H4 (cell line): ENCODE data around the gene ZRANB2. TPM values are rescaled to one million over a fixed set of nuclear protein-coding genes. Genes with fewer than 3 reads are reported as not detected.

Experiments used
- DNase-seq: peaks from one replicate; pipeline ENCODE4 v3.0.0-alpha.2; 2015; ENCODE audit warnings: low spot score
- total RNA-seq: library from RNA; depleted of rRNA; stranded (reverse); fragments of >200 nt; shearing (Covaris generic); gene quantifications from 2 replicates; pipeline ENCODE4 v1.2.3, GENCODE V29; 2014

The ZRANB2 gene
- total RNA-seq, 1 experiment from 2014 or later = 22.9 TPM

DNA sequence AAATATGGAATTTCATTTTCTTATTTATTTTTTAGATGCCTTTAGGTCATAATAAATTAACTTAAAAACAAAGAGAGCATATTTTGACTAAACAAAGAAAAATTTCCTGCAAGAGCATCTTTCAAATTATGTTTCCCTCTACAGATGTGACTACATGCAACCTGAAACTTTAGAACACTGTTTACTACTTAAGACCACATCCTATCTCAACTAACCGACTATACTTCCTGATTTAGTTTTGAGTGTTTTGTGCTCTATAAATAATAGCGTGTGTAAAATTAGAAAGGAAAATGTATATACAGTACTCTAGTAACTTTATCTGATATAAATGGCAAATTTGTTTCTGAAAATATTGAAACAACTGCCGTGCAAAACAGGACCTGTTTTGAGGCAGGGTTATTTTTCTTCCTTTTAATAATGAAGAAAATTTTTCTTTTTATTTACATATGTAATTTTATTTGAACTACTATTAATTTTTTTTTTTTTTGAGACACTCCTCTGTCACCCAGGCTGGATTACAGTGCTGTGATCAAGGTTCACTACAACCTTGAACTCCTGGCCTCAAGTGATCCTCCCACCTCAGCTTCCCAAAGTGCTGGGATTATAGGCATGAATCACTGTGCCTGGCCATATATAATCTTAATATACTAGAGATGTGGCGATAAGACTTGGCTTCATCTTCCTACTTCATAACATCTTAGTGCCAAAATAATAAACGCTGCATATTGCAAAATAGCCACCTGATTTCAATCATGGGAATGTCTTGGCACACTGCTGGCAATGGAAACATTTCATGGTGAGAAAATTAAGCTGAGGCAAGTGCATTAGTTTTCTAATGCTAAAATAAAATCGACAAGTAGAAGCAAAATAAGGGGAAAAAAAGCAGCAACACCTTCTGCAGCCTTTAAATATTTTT is 12.3 kb downstream of the ZRANB2 start:
- DNase-seq = no peak

- DNase-seq = no peak
Observed at GRCh38 chr1:71054791-71055190, 26.0 kb downstream of the ZRANB2 start.

GRCh38 chr1:71054281-71054731 is 26.5 kb downstream of the ZRANB2 start:
- no peak for DNase-seq

GRCh38 chr1:71053758-71054157 is 27.1 kb downstream of the ZRANB2 start:
- DNase-seq = no peak

- DNase-seq = no peak
Observed at GRCh38 chr1:71053146-71053545, 27.7 kb downstream of the ZRANB2 start.

GRCh38 chr1:71049951-71050598 is 30.8 kb downstream of the ZRANB2 start:
- DNase-seq = peak; percentile 80

GRCh38 chr1:71047635-71048607 is 32.9 kb downstream of the ZRANB2 start, which contains the start of gene PTGER3:
TSS of gene PTGER3 (minus strand) at chr1:71047816. CDS start at chr1:71047577, 239 bp downstream.
- DNase-seq = peak; percentile 37

- no peak for DNase-seq
Observed at GRCh38 chr1:71046891-71047634, 33.8 kb downstream of the ZRANB2 start.

DNA sequence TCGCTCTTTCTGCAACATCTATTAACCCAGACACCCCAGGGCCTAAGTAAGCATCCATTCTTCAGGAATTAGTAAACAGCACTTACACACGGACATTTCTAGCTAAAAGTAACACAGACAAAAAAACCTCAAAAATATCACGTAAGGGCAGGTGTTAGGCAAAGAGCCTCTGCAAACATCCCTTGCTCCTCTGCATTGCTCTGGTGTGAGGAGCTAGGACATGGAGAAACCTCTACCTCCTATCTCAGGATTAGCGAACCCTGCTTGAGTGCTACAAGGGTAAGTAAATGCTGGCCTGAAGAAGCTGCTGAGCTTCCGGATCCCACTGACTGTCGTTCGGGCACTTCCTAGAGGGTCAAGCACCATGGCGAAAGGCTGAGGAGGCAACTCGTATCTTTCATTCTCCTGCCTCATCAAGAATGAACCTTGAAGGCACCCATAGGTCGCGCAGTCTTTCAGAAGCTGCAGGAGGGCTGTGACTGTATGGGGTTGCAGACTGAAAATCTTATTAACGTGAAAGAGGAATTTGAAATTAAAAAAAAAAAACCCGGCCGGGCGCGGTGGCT is 35.3 kb downstream of the ZRANB2 start:
- DNase-seq = no peak

DNA sequence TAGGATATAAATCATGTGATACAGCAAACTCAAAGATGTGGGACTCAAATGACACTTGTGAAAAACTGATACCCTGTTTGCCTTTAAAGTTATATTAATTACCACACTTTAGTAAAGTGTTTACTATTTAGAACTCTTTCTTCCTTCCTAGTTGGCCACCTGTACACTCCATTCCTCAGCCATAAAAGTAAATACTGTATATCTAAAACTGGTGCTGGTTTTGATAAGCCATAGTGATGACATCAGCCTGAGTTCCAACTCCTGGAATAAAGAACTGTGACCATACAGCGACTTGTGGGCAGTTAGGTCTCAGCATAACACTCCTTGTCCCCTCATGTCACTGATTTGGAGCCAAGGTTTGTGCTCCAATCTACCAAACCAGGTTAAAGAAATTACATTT is 36.0 kb downstream of the ZRANB2 start:
- no peak for DNase-seq

- no peak for DNase-seq
Observed at GRCh38 chr1:71043065-71043464, 37.8 kb downstream of the ZRANB2 start.

- DNase-seq = no peak
Observed at GRCh38 chr1:71041806-71042205, 39.0 kb downstream of the ZRANB2 start.

DNA sequence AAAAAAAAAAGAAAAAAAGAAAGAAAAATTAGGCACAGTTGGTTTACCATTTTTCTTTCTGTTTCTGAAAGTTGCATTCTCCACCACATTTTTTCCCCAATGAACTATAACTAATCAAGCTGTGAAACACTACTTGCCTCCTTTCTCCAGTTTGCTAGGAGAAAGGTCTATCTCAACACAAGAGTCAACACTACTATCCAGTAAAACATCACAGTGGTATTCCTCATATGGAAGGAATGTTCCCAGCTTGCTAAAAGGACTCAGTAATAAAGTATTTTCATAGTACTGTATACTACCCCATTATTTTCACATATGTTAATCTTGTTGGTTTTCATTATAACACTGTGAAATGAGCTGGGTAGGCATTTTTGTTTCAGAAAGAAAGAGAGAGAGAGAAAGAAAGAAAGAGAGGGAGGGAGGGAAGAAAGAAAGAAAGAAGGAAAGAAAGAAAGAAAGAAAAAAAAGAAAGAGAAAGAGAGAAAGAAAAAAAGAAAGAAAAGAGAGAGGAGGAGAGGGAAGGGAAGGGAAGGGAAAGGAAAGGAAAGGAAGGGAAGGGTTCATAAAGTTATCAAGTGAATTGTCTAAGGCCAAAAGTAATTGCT is 41.1 kb downstream of the ZRANB2 start:
- no peak for DNase-seq

DNA sequence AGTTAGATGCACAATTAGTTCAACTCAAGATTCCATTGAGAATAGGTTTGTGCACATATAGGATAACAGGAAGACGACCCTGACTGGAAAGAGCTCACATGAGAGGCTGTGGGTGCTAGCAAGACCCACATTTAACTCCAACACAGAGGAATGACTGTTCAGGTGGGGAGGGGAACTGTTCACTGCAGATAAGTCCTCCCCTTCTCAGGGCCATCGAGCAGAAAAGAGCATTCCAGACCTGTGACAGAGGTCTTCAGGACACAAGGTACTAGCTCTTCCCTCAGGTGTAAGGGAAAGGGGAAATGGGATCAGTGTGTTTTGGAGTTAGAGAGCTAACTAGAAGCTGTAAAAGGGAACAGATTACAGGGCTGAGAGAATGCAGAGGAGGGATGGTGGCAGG is 41.9 kb downstream of the ZRANB2 start:
- DNase-seq = no peak

DNA sequence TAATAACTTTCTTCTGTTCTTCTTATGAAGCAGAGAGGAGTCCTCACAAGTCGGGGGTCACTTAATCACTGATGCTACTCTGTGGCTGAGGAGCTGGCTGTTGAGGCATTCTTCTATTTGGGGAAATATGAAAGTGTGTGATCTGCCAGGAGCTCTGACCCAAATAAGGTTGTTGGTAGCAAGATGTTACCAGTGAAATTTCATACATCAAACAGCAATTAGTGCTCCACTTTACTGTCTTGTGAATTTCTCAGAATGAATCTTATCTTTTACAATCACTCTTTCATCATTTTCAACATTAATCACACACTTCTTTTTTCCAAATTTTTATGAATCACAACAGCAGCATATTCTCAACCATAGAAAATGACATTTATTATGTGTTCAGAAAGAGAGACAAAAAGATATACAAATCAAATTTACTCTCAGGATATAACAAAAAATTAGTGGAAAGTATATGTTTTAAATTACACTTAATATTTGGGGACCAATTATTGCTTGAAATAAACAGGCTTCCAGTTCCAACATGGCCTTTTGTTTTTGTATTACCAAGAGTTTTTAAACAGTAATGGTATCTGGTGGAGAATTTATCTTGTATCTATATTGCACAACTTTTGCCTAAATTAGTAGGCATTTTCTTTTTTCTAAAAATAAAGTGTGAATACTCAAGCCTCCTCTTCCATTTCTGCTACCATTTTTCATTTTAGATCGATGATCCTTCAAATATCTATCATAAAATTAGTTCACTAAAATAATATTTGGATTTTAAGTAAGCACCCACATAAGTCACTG is 42.8 kb downstream of the ZRANB2 start:
- DNase-seq = no peak

DNA sequence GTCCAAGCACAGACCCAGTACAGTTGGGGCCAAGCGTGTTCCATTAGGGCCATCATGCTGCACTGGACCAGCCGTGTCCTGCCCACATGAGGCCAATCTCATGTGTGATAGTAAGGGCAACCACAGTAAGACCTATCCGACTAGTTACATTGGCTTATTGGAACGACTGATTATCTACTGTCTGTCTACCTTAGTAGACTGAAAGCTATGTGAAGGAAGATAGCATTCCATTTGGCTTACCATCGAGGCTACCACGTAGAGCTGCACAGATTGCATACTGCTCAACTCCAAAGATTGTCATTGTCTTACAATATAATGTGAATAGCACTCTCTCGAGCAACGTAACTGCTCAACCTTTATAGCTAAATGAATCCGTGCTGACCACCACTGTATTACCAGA is 43.8 kb downstream of the ZRANB2 start:
- no peak for DNase-seq

- no peak for DNase-seq
Observed at GRCh38 chr1:71033136-71033535, 47.7 kb downstream of the ZRANB2 start.

GRCh38 chr1:71031426-71031825 is 49.4 kb downstream of the ZRANB2 start:
- DNase-seq = no peak

GRCh38 chr1:71030026-71030425 is 50.8 kb downstream of the ZRANB2 start:
- DNase-seq = no peak
